ENCODE results near the gene PLEKHG4B.
"Not testable (repeated sequence)": the region's sequence is repeated elsewhere in the genome, so short reads cannot be mapped to it uniquely, and the experiment has no call there.

PLEKHG4B gene

GRCh38 chr5:54876-55569 lies 36.9 kb upstream of the PLEKHG4B start:
- H3K4me1 ChIP-seq (ENCODE audit: control insufficient read depth, insufficient read depth, low read length), result no peaks in the 10 kb centered on the region
- H3K9ac ChIP-seq (ENCODE audit: low read length), result no peak overlapping the region
- H3K9me3 ChIP-seq (ENCODE audit: control insufficient read depth, low read length), result no peaks in the 10 kb centered on the region
- H3K4me3 ChIP-seq (ENCODE audit: low read length), result no peak overlapping the region
- H3K36me3 ChIP-seq (ENCODE audit: control insufficient read depth, insufficient read depth, low read length), result no peaks in the 10 kb centered on the region
- peaks cover 22% of the 10 kb centered on the region for H3K27me3 ChIP-seq (ENCODE audit: control insufficient read depth, insufficient read depth, low read length)

- no peaks in the 10 kb centered on the region for H3K36me3 ChIP-seq (ENCODE audit: control insufficient read depth, insufficient read depth, low read length)
- no peak overlapping the region for H3K4me3 ChIP-seq (ENCODE audit: low read length)
- H3K27me3 ChIP-seq (ENCODE audit: control insufficient read depth, insufficient read depth, low read length), result peaks cover 22% of the 10 kb centered on the region
- H3K4me1 ChIP-seq (ENCODE audit: control insufficient read depth, insufficient read depth, low read length), result no peaks in the 10 kb centered on the region
- no peak overlapping the region for H3K9ac ChIP-seq (ENCODE audit: low read length)
- H3K9me3 ChIP-seq (ENCODE audit: control insufficient read depth, low read length), result no peaks in the 10 kb centered on the region
Observed at GRCh38 chr5:56561-57290, 35.2 kb upstream of the PLEKHG4B start.

GRCh38 chr5:60250-60649 lies 31.7 kb upstream of the PLEKHG4B start:
- not testable (repeated sequence) for H3K4me1 ChIP-seq (ENCODE audit: control insufficient read depth, insufficient read depth, low read length); H3K9me3 ChIP-seq (ENCODE audit: control insufficient read depth, low read length); H3K36me3 ChIP-seq (ENCODE audit: control insufficient read depth, insufficient read depth, low read length); H3K27me3 ChIP-seq (ENCODE audit: control insufficient read depth, insufficient read depth, low read length); H3K4me3 ChIP-seq (ENCODE audit: low read length); H3K9ac ChIP-seq (ENCODE audit: low read length)

- H3K9me3 ChIP-seq (ENCODE audit: control insufficient read depth, low read length), result no peaks in the 10 kb centered on the region
Observed at GRCh38 chr5:70440-70839, 21.5 kb upstream of the PLEKHG4B start.

GRCh38 chr5:72316-73180 lies 19.4 kb upstream of the PLEKHG4B start:
- not testable (repeated sequence) for H3K27me3 ChIP-seq (ENCODE audit: control insufficient read depth, insufficient read depth, low read length); H3K4me3 ChIP-seq (ENCODE audit: low read length); H3K4me1 ChIP-seq (ENCODE audit: control insufficient read depth, insufficient read depth, low read length); H3K9me3 ChIP-seq (ENCODE audit: control insufficient read depth, low read length); H3K36me3 ChIP-seq (ENCODE audit: control insufficient read depth, insufficient read depth, low read length); H3K9ac ChIP-seq (ENCODE audit: low read length)

More at GRCh38 chr5:70440-70839, 21.5 kb upstream of the PLEKHG4B start:
- Histone ChIP-seq H3K4me1 (ENCODE audit: control insufficient read depth, insufficient read depth, low read length) (no peaks in the 10 kb centered on the region), H3K36me3 (ENCODE audit: control insufficient read depth, insufficient read depth, low read length) (no peaks in the 10 kb centered on the region), H3K27me3 (ENCODE audit: control insufficient read depth, insufficient read depth, low read length) (no peaks in the 10 kb centered on the region), H3K9ac (ENCODE audit: low read length) (no peak overlapping the region), H3K4me3 (ENCODE audit: low read length) (no peak overlapping the region)

GRCh38 chr5:73181-73447 lies 18.9 kb upstream of the PLEKHG4B start:
- not testable (repeated sequence) for H3K9ac ChIP-seq (ENCODE audit: low read length); H3K9me3 ChIP-seq (ENCODE audit: control insufficient read depth, low read length); H3K4me1 ChIP-seq (ENCODE audit: control insufficient read depth, insufficient read depth, low read length); H3K36me3 ChIP-seq (ENCODE audit: control insufficient read depth, insufficient read depth, low read length); H3K4me3 ChIP-seq (ENCODE audit: low read length); H3K27me3 ChIP-seq (ENCODE audit: control insufficient read depth, insufficient read depth, low read length)

GRCh38 chr5:73768-74502 lies 18.0 kb upstream of the PLEKHG4B start:
- no peak overlapping the region for H3K9ac ChIP-seq (ENCODE audit: low read length)
- no peak overlapping the region for H3K4me3 ChIP-seq (ENCODE audit: low read length)
- no peaks in the 10 kb centered on the region for H3K36me3 ChIP-seq (ENCODE audit: control insufficient read depth, insufficient read depth, low read length)
- H3K27me3 ChIP-seq (ENCODE audit: control insufficient read depth, insufficient read depth, low read length), result no peaks in the 10 kb centered on the region
- no peaks in the 10 kb centered on the region for H3K4me1 ChIP-seq (ENCODE audit: control insufficient read depth, insufficient read depth, low read length)
- H3K9me3 ChIP-seq (ENCODE audit: control insufficient read depth, low read length), result no peaks in the 10 kb centered on the region

GRCh38 chr5:74503-75109 lies 17.4 kb upstream of the PLEKHG4B start:
- H3K27me3 ChIP-seq (ENCODE audit: control insufficient read depth, insufficient read depth, low read length), result no peaks in the 10 kb centered on the region
- H3K4me3 ChIP-seq (ENCODE audit: low read length), result no peak overlapping the region
- H3K9me3 ChIP-seq (ENCODE audit: control insufficient read depth, low read length), result no peaks in the 10 kb centered on the region
- no peaks in the 10 kb centered on the region for H3K36me3 ChIP-seq (ENCODE audit: control insufficient read depth, insufficient read depth, low read length)
- H3K9ac ChIP-seq (ENCODE audit: low read length), result no peak overlapping the region
- no peaks in the 10 kb centered on the region for H3K4me1 ChIP-seq (ENCODE audit: control insufficient read depth, insufficient read depth, low read length)

GRCh38 chr5:75331-76320 lies 16.3 kb upstream of the PLEKHG4B start:
- H3K9me3 ChIP-seq (ENCODE audit: control insufficient read depth, low read length), result no peaks in the 10 kb centered on the region
- H3K4me1 ChIP-seq (ENCODE audit: control insufficient read depth, insufficient read depth, low read length), result no peaks in the 10 kb centered on the region
- H3K36me3 ChIP-seq (ENCODE audit: control insufficient read depth, insufficient read depth, low read length), result no peaks in the 10 kb centered on the region
- no peak overlapping the region for H3K9ac ChIP-seq (ENCODE audit: low read length)
- H3K27me3 ChIP-seq (ENCODE audit: control insufficient read depth, insufficient read depth, low read length), result no peaks in the 10 kb centered on the region
- no peak overlapping the region for H3K4me3 ChIP-seq (ENCODE audit: low read length)

- H3K36me3 ChIP-seq (ENCODE audit: control insufficient read depth, insufficient read depth, low read length), result no peaks in the 10 kb centered on the region
- no peaks in the 10 kb centered on the region for H3K27me3 ChIP-seq (ENCODE audit: control insufficient read depth, insufficient read depth, low read length)
- H3K4me3 ChIP-seq (ENCODE audit: low read length), result no peak overlapping the region
- H3K9me3 ChIP-seq (ENCODE audit: control insufficient read depth, low read length), result no peaks in the 10 kb centered on the region
- H3K4me1 ChIP-seq (ENCODE audit: control insufficient read depth, insufficient read depth, low read length), result no peaks in the 10 kb centered on the region
- no peak overlapping the region for H3K9ac ChIP-seq (ENCODE audit: low read length)
Observed at GRCh38 chr5:76358-77169, 15.4 kb upstream of the PLEKHG4B start.
